ENCODE results near the gene RPL26.

RPL26 gene

GRCh38 chr17:8332128-8332527 is 50.9 kb downstream of the RPL26 start:
- H3K4me3 ChIP-seq (ENCODE audit: control insufficient read depth, low read depth, low read length): no peak overlapping the region
- DNase-seq (ENCODE audit: low read depth): no peak
- TF ChIP-seq, protein P1, sequence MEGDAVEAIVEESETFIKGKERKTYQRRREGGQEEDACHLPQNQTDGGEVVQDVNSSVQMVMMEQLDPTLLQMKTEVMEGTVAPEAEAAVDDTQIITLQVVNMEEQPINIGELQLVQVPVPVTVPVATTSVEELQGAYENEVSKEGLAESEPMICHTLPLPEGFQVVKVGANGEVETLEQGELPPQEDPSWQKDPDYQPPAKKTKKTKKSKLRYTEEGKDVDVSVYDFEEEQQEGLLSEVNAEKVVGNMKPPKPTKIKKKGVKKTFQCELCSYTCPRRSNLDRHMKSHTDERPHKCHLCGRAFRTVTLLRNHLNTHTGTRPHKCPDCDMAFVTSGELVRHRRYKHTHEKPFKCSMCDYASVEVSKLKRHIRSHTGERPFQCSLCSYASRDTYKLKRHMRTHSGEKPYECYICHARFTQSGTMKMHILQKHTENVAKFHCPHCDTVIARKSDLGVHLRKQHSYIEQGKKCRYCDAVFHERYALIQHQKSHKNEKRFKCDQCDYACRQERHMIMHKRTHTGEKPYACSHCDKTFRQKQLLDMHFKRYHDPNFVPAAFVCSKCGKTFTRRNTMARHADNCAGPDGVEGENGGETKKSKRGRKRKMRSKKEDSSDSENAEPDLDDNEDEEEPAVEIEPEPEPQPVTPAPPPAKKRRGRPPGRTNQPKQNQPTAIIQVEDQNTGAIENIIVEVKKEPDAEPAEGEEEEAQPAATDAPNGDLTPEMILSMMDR (conservative IDR thresholded peaks at IDR 0.05; ENCODE audit: control insufficient read depth, insufficient read depth, low read depth, low read length): no peak
